ENCODE measurements around the gene CLASP1.

- no peak for TF ChIP-seq CTCF (IDR thresholded peaks at IDR 0.05)
- no peak for TF ChIP-seq REST (IDR thresholded peaks at IDR 0.05; ENCODE audit: insufficient read depth in 1 of 2, low read depth in 2 of 2, low read length in 1 of 2)
- TF ChIP-seq POLR2AphosphoS5 (IDR thresholded peaks at IDR 0.05; ENCODE audit: low read depth, low read length) = no peak
Observed at GRCh38 chr2:121662656-121663055, 13.4 kb upstream of the CLASP1 start.
